HEK293 (cell line): Measurements from ENCODE around the gene FNDC10.

Experiments used
- CTCF ChIA-PET: fragments of 350-600 bp; formaldehyde crosslinking; extraction: SDS; loops from one replicate; lab custom pipeline; 2021; ENCODE audit warnings: antibody characterized with exemption; lab: Yijun Ruan, JAX
- POLR2A ChIA-PET: fragments of 300-600 bp; formaldehyde crosslinking; extraction: SDS; loops from one replicate; lab custom pipeline; 2020; ENCODE audit warnings: antibody characterized with exemption, inconsistent platforms; lab: Yijun Ruan, JAX
- H3K27ac ChIP-seq: fragments of 200-500 bp; sonication (Bioruptor generic); 2 replicates; pipeline ENCODE4 v1.5.1; 2014; ENCODE audit warnings: low read depth, low read length, control low read depth, inconsistent platforms; ENCODE audit errors: extremely low read depth
- H3K36me3 ChIP-seq, 2 experiments: fragments of 200-500 bp in 1 of 2; sonication (Bioruptor generic) in 1 of 2; 1 replicate in 1 of 2; 2 replicates in 1 of 2; pipeline ENCODE4 v1.5.1; 2014 to 2017; ENCODE audit warnings: inconsistent platforms in 2 of 2, low read length in 2 of 2; ENCODE audit not compliant: control insufficient read depth in 2 of 2, insufficient read depth in 1 of 2
- H3K4me1 ChIP-seq: fragments of 200-500 bp; sonication (Bioruptor generic); 2 replicates; pipeline ENCODE4 v1.5.1; 2014; ENCODE audit warnings: mild to moderate bottlenecking, low read length, inconsistent platforms; ENCODE audit not compliant: control insufficient read depth, insufficient read depth
- H3K4me3 ChIP-seq: 2 replicates; pipeline ENCODE4 v1.5.1; 2011; ENCODE audit warnings: low read depth, mild to moderate bottlenecking, control low read depth, low read length, moderate library complexity
- H3K9me3 ChIP-seq: fragments of 200-500 bp; sonication (Bioruptor generic); 2 replicates; pipeline ENCODE4 v1.5.1; 2014; ENCODE audit warnings: low read depth, low read length, inconsistent platforms; ENCODE audit not compliant: control insufficient read depth, insufficient read depth
- AEBP2 ChIP-seq: fragments of 450-650 bp; formaldehyde crosslinking; IDR thresholded peaks from 2 replicates; pipeline ENCODE4 v1.5.1; 2016; ENCODE audit warnings: missing biosample characterization, missing genetic modification characterization, borderline replicate concordance
- EGR2 ChIP-seq: fragments of 450-650 bp; formaldehyde crosslinking; IDR thresholded peaks from 2 replicates; pipeline ENCODE4 v1.5.1; 2016; ENCODE audit warnings: low read depth, missing biosample characterization, missing genetic modification characterization
- KLF9 ChIP-seq: fragments of 450-650 bp; formaldehyde crosslinking; IDR thresholded peaks from 2 replicates; pipeline ENCODE4 v1.5.1; 2016; ENCODE audit warnings: missing biosample characterization, missing genetic modification characterization, low read depth
- PBX3 ChIP-seq: sonication (generic); formaldehyde crosslinking; IDR thresholded peaks from 2 replicates; pipeline ENCODE4 v1.8.1; 2022; ENCODE audit warnings: mild to moderate bottlenecking, moderate library complexity, missing genetic modification reagents
- PRDM1 ChIP-seq: fragments of 450-650 bp; formaldehyde crosslinking; IDR thresholded peaks from 2 replicates; pipeline ENCODE4; 2016; ENCODE audit warnings: missing biosample characterization, missing genetic modification characterization
- SCRT1 ChIP-seq: fragments of 450-650 bp; formaldehyde crosslinking; IDR thresholded peaks from 2 replicates; pipeline ENCODE4 v1.5.1; 2016; ENCODE audit warnings: missing biosample characterization, missing genetic modification characterization, borderline replicate concordance
- TSHZ1 ChIP-seq: fragments of 450-650 bp; formaldehyde crosslinking; IDR thresholded peaks from 2 replicates; pipeline ENCODE4 v1.5.1; 2016; ENCODE audit warnings: missing biosample characterization, missing genetic modification characterization, borderline replicate concordance
- YY2 ChIP-seq: fragments of 450-650 bp; formaldehyde crosslinking; IDR thresholded peaks from 2 replicates; pipeline ENCODE4 v1.5.1; 2016; ENCODE audit warnings: missing biosample characterization, missing genetic modification characterization
- ZBTB49 ChIP-seq: fragments of 450-650 bp; formaldehyde crosslinking; IDR thresholded peaks from 2 replicates; pipeline ENCODE4 v1.5.1; 2016; ENCODE audit warnings: missing biosample characterization, missing genetic modification characterization, low read depth
- ZNF114 ChIP-seq: fragments of 450-650 bp; formaldehyde crosslinking; IDR thresholded peaks from 2 replicates; pipeline ENCODE4 v1.5.0; 2017; ENCODE audit warnings: missing biosample characterization, missing genetic modification characterization
- ZNF274 ChIP-seq, 2 experiments: fragments of 200-500 bp in 1 of 2; fragments of 450-650 bp in 1 of 2; sonication (Bioruptor generic) in 1 of 2; formaldehyde crosslinking in 1 of 2; IDR thresholded peaks; 2 replicates each; pipeline versions ENCODE4 v1.5.1 to v1.6.1; 2014 to 2016; ENCODE audit warnings: borderline replicate concordance in 1 of 2, inconsistent platforms in 1 of 2, low read length in 1 of 2, missing biosample characterization in 1 of 2, missing genetic modification characterization in 1 of 2
- ZNF350 ChIP-seq: fragments of 450-650 bp; formaldehyde crosslinking; IDR thresholded peaks from 2 replicates; pipeline ENCODE4 v1.5.0; 2017; ENCODE audit warnings: missing biosample characterization, mild to moderate bottlenecking, missing genetic modification characterization
- ZNF394 ChIP-seq: fragments of 450-650 bp; formaldehyde crosslinking; IDR thresholded peaks from 2 replicates; pipeline ENCODE4 v1.5.1; 2016; ENCODE audit warnings: missing biosample characterization, missing genetic modification characterization, mild to moderate bottlenecking, moderate library complexity, borderline replicate concordance
- ZNF670 ChIP-seq: fragments of 450-650 bp; formaldehyde crosslinking; IDR thresholded peaks from 2 replicates; pipeline ENCODE4 v1.5.1; 2016; ENCODE audit warnings: missing biosample characterization, missing genetic modification characterization, low read depth
- ZNF776 ChIP-seq: fragments of 450-650 bp; formaldehyde crosslinking; IDR thresholded peaks from 2 replicates; pipeline ENCODE4 v1.5.0; 2017; ENCODE audit warnings: missing biosample characterization, missing genetic modification characterization, borderline replicate concordance
- ZNF791 ChIP-seq: fragments of 450-650 bp; formaldehyde crosslinking; IDR thresholded peaks from 2 replicates; pipeline ENCODE4 v1.5.1; 2016; ENCODE audit warnings: missing biosample characterization, missing genetic modification characterization

Gene FNDC10

GRCh38 chr1:1550591-1551432, 49.1 kb downstream of the FNDC10 start (continued):
- TF ChIP-seq TSHZ1 (tag by site-specific recombination): no peak
- TF ChIP-seq KLF9 (tag by site-specific recombination): no peak
- TF ChIP-seq ZNF114: no peak
- no peak for TF ChIP-seq ZNF776 (tag by site-specific recombination)
- TF ChIP-seq ZBTB49: no peak
- TF ChIP-seq AEBP2 (tag by site-specific recombination): no peak
- no peak for TF ChIP-seq ZNF274 (IDR thresholded peaks at IDR 0.05; ENCODE audit: low read length)
- no peak for TF ChIP-seq ZNF274 (tag by site-specific recombination; IDR thresholded peaks at IDR 0.05; ENCODE audit: borderline replicate concordance)
- TF ChIP-seq YY2 (tag by site-specific recombination): no peak
- TF ChIP-seq ZNF394 (tag by site-specific recombination): peak; percentile 14; the same call in 1 of the 2 replicates
- TF ChIP-seq SCRT1: no peak
- TF ChIP-seq ZNF350: no peak
- no peak for TF ChIP-seq PRDM1
- TF ChIP-seq PBX3 (CRISPR knock-in tag): no peak

- no peaks in the 10 kb centered on the region; the same call in 1 of the 2 replicates for H3K4me1 ChIP-seq
- CTCF ChIA-PET: no interaction called here
- TF ChIP-seq ZNF791 (tag by site-specific recombination): no peak
- no peak for TF ChIP-seq ZNF670 (tag by site-specific recombination)
- no peak for TF ChIP-seq EGR2
- H3K4me3 ChIP-seq: no peak overlapping the region
- H3K9me3 ChIP-seq: no peaks in the 10 kb centered on the region
- peaks cover 4 to 52% of the 10 kb centered on the region in 2 experiments; a peak in 2 of 3 replicates for H3K36me3 ChIP-seq
- no peak overlapping the region for H3K27ac ChIP-seq
- POLR2A ChIA-PET: no interaction called here
Measured at GRCh38 chr1:1550087-1550486, 49.8 kb downstream of the FNDC10 start.
